Endothelial cell of umbilical vein (primary cell): ENCODE measurements around the gene RIOK1. TPM values are rescaled to one million over a fixed set of nuclear protein-coding genes. Genes with fewer than 3 reads are reported as not detected.

Experiments used
- BruUV-seq: library from RNA; stranded (reverse); fragments of 400-500 nt; replicated peaks from 2 replicates; lab custom pipeline; 2021; lab: Mats Ljungman, UMichigan
- CTCF ChIA-PET: fragments of 300-600, 350-600 bp; sonication (Branson Sonifier 250); formaldehyde crosslinking; loops from one replicate; lab custom pipeline; 2021; ENCODE audit warnings: antibody characterized with exemption, inconsistent platforms; lab: Charles Lee
- POLR2A ChIA-PET: fragments of 300-600, 350-600 bp; sonication (Branson Sonifier 250); formaldehyde crosslinking; loops from one replicate; lab custom pipeline; 2021; ENCODE audit warnings: antibody characterized with exemption, inconsistent platforms; lab: Charles Lee
- DNase-seq: peaks from one replicate; pipeline ENCODE4 v3.0.0-alpha.2; 2011; ENCODE audit warnings: low read depth, low spot score
- FAIRE-seq: peaks from 2 replicates; lab custom pipeline; 2011; peaks lifted over from hg19 to GRCh38; lab: Jason Lieb, UNC
- H2AFZ ChIP-seq: 2 replicates; pipeline ENCODE4 v1.6.0; 2012; ENCODE audit warnings: low read depth, low read length, control low read depth, inconsistent platforms
- H3K27ac ChIP-seq: 2 replicates; pipeline ENCODE4 v1.5.1; 2011; ENCODE audit warnings: low read depth, mild to moderate bottlenecking, control low read depth, low read length, moderate library complexity; ENCODE audit not compliant: insufficient read depth
- H3K27me3 ChIP-seq, 2 experiments: 2 replicates each; pipeline versions ENCODE4 v1.6.0 to v1.6.1; 2011; ENCODE audit warnings: low read length in 2 of 2, mixed read lengths in 1 of 2; ENCODE audit not compliant: control insufficient read depth in 2 of 2, insufficient read depth in 2 of 2
- H3K36me3 ChIP-seq, 2 experiments: 2 replicates in 1 of 2; 3 replicates in 1 of 2; pipeline ENCODE4 v1.5.1; 2011; ENCODE audit warnings: low read length in 2 of 2, mild to moderate bottlenecking in 1 of 2, moderate library complexity in 1 of 2; ENCODE audit not compliant: control insufficient read depth in 2 of 2, insufficient read depth in 2 of 2; ENCODE audit errors: extremely low read depth in 1 of 2
- H3K4me1 ChIP-seq: 3 replicates; pipeline ENCODE4 v1.5.1; 2011; ENCODE audit warnings: mild to moderate bottlenecking, low read length; ENCODE audit not compliant: control insufficient read depth, insufficient read depth; ENCODE audit errors: extremely low read depth
- H3K4me2 ChIP-seq: 2 replicates; pipeline ENCODE4 v1.6.1; 2011; ENCODE audit warnings: low read length, control low read depth, mixed read lengths; ENCODE audit not compliant: insufficient read depth
- H3K4me3 ChIP-seq, 3 experiments: fragments of 200-600 bp in 1 of 3; sonication (generic), shearing (Covaris generic) in 1 of 3; replicated peaks in 1 of 3; 2 replicates each; pipeline ENCODE4 v1.5.1; 2011 to 2016; ENCODE audit warnings: control low read depth in 3 of 3, low read length in 3 of 3, mild to moderate bottlenecking in 2 of 3, inconsistent platforms in 1 of 3, low read depth in 1 of 3, moderate library complexity in 1 of 3; ENCODE audit not compliant: insufficient read depth in 1 of 3
- H3K79me2 ChIP-seq: 2 replicates; pipeline ENCODE4 v1.6.0; 2012; ENCODE audit warnings: low read length, inconsistent platforms; ENCODE audit not compliant: control insufficient read depth, insufficient read depth
- H3K9ac ChIP-seq: replicated peaks from 2 replicates; pipeline ENCODE3; 2011; ENCODE audit warnings: low read length, control low read depth; ENCODE audit not compliant: insufficient read depth; ENCODE audit errors: extremely low read depth
- H3K9me1 ChIP-seq: replicated peaks from 3 replicates; pipeline ENCODE4 v1.6.0; 2011; ENCODE audit warnings: mild to moderate bottlenecking, low read length; ENCODE audit not compliant: control insufficient read depth, insufficient read depth; ENCODE audit errors: extremely low read depth
- H3K9me3 ChIP-seq: replicated peaks from 2 replicates; pipeline ENCODE4 v1.5.1; 2012; ENCODE audit warnings: low read length, inconsistent platforms; ENCODE audit not compliant: control insufficient read depth, insufficient read depth
- H4K20me1 ChIP-seq: replicated peaks from 2 replicates; pipeline ENCODE3; 2011; ENCODE audit warnings: mild to moderate bottlenecking, low read length; ENCODE audit not compliant: control insufficient read depth, insufficient read depth; ENCODE audit errors: extremely low read depth
- CTCF ChIP-seq, 2 donors: IDR thresholded peaks; 1 replicate in 1 of 2; 2 replicates in 1 of 2; pipeline ENCODE4 v1.5.1; 2011; ENCODE audit warnings: low read length in 2 of 2, mild to moderate bottlenecking in 2 of 2, moderate library complexity in 2 of 2, control low read depth in 1 of 2, inconsistent platforms in 1 of 2, low read depth in 1 of 2; ENCODE audit not compliant: insufficient read depth in 1 of 2; ENCODE audit errors: extremely low read depth in 1 of 2
- EZH2 ChIP-seq: IDR thresholded peaks from 2 replicates; pipeline ENCODE4 v1.6.1; 2012; ENCODE audit warnings: borderline replicate concordance, low read depth, mild to moderate bottlenecking, moderate library complexity, low read length, inconsistent platforms; ENCODE audit not compliant: severe bottlenecking
- FOS ChIP-seq: IDR thresholded peaks from 2 replicates; pipeline ENCODE4 v1.6.1; 2011; ENCODE audit warnings: mild to moderate bottlenecking, low read length, moderate library complexity, borderline replicate concordance; ENCODE audit not compliant: insufficient read depth
- GATA2 ChIP-seq: IDR thresholded peaks from 2 replicates; pipeline ENCODE4 v1.7.0; 2011; ENCODE audit warnings: low read depth, mild to moderate bottlenecking, moderate library complexity, mixed read lengths, low read length; ENCODE audit not compliant: insufficient read length, insufficient read depth
- JUN ChIP-seq: IDR thresholded peaks from 2 replicates; pipeline ENCODE4 v1.6.1; 2011; ENCODE audit warnings: borderline replicate concordance, low read depth; ENCODE audit not compliant: insufficient read length, insufficient read depth
- MYC ChIP-seq: IDR thresholded peaks from one replicate; pipeline ENCODE4 v1.6.1; 2011; ENCODE audit warnings: mild to moderate bottlenecking, low read depth, low read length
- POLR2A ChIP-seq: IDR thresholded peaks from 2 replicates; pipeline ENCODE4 v1.6.1; 2012; ENCODE audit warnings: low read depth, mild to moderate bottlenecking, control low read depth, low read length
- POLR2AphosphoS5 ChIP-seq: IDR thresholded peaks from 2 replicates; pipeline ENCODE4 v1.6.1; 2012; ENCODE audit warnings: low read depth, mild to moderate bottlenecking, control low read depth, low read length, moderate library complexity; ENCODE audit not compliant: insufficient read depth
- dilution Hi-C: fragments of 300-500 bp; cut with MboI; formaldehyde crosslinking; loops from one replicate; pipeline ENCODE4 v1.15.0; 2019; ENCODE audit warnings: low sequenced_read_pairs; ENCODE audit not compliant: extremely low pct_ligation_motif_present
- intact Hi-C: fragments of 100-400 bp; cut with micrococcal nuclease; formaldehyde crosslinking; loops from one replicate; pipeline ENCODE4 v1.10.0; 2022
- polyA plus RNA-seq, 4 experiments: library from polyadenylated mRNA; depleted of rRNA in 3 of 4; stranded (reverse) in 3 of 4; unstranded in 1 of 4; fragments of >200 nt; gene quantifications; 2 replicates each; pipeline versions ENCODE4 v1.2.1 to v1.2.3, GENCODE V29; 2011 to 2012; ENCODE audit warnings: missing spikeins in 1 of 4
- total RNA-seq: library from RNA; stranded (reverse); gene quantifications from 2 replicates; pipeline ENCODE4 v1.2.3, GENCODE V29; 2021
- TF ChIP-seq, protein P1 (sequence below): IDR thresholded peaks from 2 replicates; pipeline ENCODE4 v1.6.1; 2011; ENCODE audit not compliant: insufficient read depth, insufficient read length

RIOK1 gene
- total and polyA plus RNA-seq, 2 donors (not counting 3 experiments of a cell fraction or from before 2014, with no cell fraction given): 9.2 to 21.4 TPM

DNA sequence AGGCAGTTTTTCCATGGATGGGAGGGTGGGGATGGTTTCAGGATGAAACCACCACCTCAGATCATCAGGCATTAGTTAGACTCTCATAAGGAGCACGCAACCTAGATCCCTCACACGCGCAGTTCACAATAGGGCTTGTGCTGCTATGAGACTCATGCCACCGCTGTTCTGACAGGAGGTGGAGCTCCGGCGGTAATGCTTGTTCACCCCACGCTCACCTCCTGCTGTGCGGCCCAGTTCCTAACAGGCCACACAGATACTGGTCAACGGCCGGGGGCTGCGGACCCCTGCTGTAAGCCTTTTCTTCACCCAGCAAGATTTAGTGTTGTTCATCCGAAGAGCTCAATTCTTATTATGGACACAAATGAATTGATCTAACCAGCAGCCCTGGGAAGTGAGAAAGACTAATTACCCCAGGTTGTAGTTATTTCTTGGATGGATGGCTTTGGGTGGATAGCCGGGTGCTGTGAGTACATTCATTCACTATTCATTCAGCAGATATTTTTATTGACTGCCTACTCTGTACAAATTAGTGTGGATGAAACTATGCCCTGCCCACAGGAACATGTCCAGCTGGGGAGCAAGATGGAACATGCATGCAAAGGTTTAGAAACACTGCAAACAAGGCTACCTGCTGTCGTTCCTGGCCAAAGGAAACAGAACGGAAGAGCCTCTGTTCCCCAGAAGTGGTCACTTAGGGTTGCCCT, 57.2 kb downstream of the RIOK1 start:
- ChIA-PET POLR2A (no interaction called here), CTCF (no interaction called here)
- Histone ChIP-seq H3K27ac (no peak overlapping the region), H2AFZ (no peak overlapping the region), H3K27me3 (no peaks in the 10 kb centered on the region), H3K79me2 (no peaks in the 10 kb centered on the region), H3K4me2 (no peak overlapping the region), H3K9me3 (no peaks in the 10 kb centered on the region), H3K4me1 (no peaks in the 10 kb centered on the region), H3K9ac (no peak overlapping the region), H4K20me1 (no peaks in the 10 kb centered on the region), H3K36me3 (no peaks in the 10 kb centered on the region), H3K9me1 (no peaks in the 10 kb centered on the region), H3K4me3 (no peak overlapping the region)
- DNase-seq (no peak), FAIRE-seq (no peak)
- intact Hi-C loops: no loop called here
- TF ChIP-seq CTCF (IDR thresholded peaks at IDR 0.05; ENCODE audit: extremely low read depth in 1 of 2, insufficient read depth in 1 of 2, low read depth in 1 of 2, low read length in 2 of 2) (no peak), POLR2A (no peak), EZH2 (no peak), GATA2 (no peak), MYC (no peak), POLR2AphosphoS5 (no peak), FOS (no peak), JUN (no peak)
- TF ChIP-seq, protein P1, sequence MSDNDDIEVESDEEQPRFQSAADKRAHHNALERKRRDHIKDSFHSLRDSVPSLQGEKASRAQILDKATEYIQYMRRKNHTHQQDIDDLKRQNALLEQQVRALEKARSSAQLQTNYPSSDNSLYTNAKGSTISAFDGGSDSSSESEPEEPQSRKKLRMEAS: no peak
- dilution Hi-C loops: no loop called here
- BruUV-seq: no TSS peak
